ENCODE results near the gene ELP4. TPM values are rescaled to one million over a fixed set of nuclear protein-coding genes. Genes with fewer than 3 reads are reported as not detected.

Gene ELP4
- total and polyA plus RNA-seq, 9 of the 15 experiments (the other 6 are each of a cell fraction or from before 2014, with no cell fraction given) = 24.1 to 60.3 (median 38.7) TPM

DNA sequence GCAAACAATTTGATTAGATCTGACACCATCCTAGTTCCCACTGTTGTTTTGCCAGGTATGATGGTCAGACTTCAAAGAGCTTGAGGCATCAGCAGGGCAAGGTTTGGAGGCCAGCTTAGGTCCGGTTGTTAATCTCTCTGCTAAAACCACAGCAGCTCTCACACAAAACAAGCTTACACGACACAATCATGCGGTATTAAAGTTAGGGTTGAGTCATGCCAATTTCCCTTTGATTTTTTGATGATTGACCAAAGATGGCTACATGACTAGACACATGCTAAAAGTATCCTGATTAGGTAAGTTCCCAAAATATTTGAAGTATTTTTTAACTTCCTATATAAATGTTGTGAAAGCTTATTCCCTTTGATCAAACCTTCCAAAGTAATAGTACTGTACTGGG is 145.9 kb downstream of the ELP4 start:
- Histone ChIP-seq H3K27me3 (ENCODE audit: control insufficient read depth in 2 of 2, insufficient read depth in 2 of 2, low read length in 2 of 2) (no peaks in the 10 kb centered on the region), H3K4me3 (no peak overlapping the region), H3K4me1 (replicated peaks in 1 of 2; ENCODE audit: control insufficient read depth in 2 of 2, insufficient read depth in 2 of 2, low read length in 2 of 2) (no peaks in the 10 kb centered on the region), H2AFZ (ENCODE audit: low read depth, low read length) (no peak overlapping the region), H3K9ac (ENCODE audit: insufficient read depth in 1 of 2, low read depth in 2 of 2, low read length in 2 of 2) (no peak overlapping the region), H3K27ac (ENCODE audit: extremely low read depth, low read depth, low read length) (no peak overlapping the region), H3K9me3 (replicated peaks; ENCODE audit: control insufficient read depth, insufficient read depth, low read depth, low read length) (no peaks in the 10 kb centered on the region), H3K4me2 (ENCODE audit: insufficient read depth, low read length) (no peak overlapping the region), H3K36me3 (ENCODE audit: control insufficient read depth, insufficient read depth, low read length) (no peaks in the 10 kb centered on the region), H3K79me2 (ENCODE audit: control insufficient read depth, insufficient read depth, low read length) (no peaks in the 10 kb centered on the region), H4K20me1 (replicated peaks; ENCODE audit: control insufficient read depth, insufficient read depth, low read length) (no peaks in the 10 kb centered on the region), H3K9me1 (ENCODE audit: control insufficient read depth, insufficient read depth, low read length) (no peaks in the 10 kb centered on the region)
- CTCF ChIA-PET (ENCODE audit: low intra/inter-chr PET ratio) = no interaction called here
- DNase-seq (ENCODE audit: extremely low read depth in 1 of 4, low spot score in 3 of 4) = no peak
- intact Hi-C loops (cut with micrococcal nuclease) (no loop called here), in situ Hi-C loops (cut with MboI) (no loop called here)
- no peak for ATAC-seq
- TF ChIP-seq ZBTB7A (IDR thresholded peaks at IDR 0.05; ENCODE audit: borderline replicate concordance, control insufficient read depth, low read depth, low read length) (no peak), MTF1 (CRISPR knock-in tag; IDR thresholded peaks at IDR 0.05; ENCODE audit: borderline replicate concordance) (no peak), RBM39 (optimal IDR thresholded peaks at IDR 0.05; ENCODE audit: low read depth, low read length) (no peak), ZNF165 (CRISPR knock-in tag; IDR thresholded peaks at IDR 0.05; ENCODE audit: borderline replicate concordance) (no peak), KLF10 (CRISPR knock-in tag; IDR thresholded peaks at IDR 0.05) (no peak), NFIC (IDR thresholded peaks at IDR 0.05) (no peak), HMG20A (CRISPR knock-in tag; conservative IDR thresholded peaks at IDR 0.05) (no peak), HOXB6 (CRISPR knock-in tag; IDR thresholded peaks at IDR 0.05; ENCODE audit: borderline replicate concordance) (no peak), RBM17 (IDR thresholded peaks at IDR 0.05; ENCODE audit: borderline replicate concordance, low read depth, low read length) (no peak), CHCHD3 (CRISPR knock-in tag; IDR thresholded peaks at IDR 0.05) (no peak), SMAD3 (CRISPR knock-in tag; conservative IDR thresholded peaks at IDR 0.05) (no peak), KLF13 (tag; IDR thresholded peaks at IDR 0.05; ENCODE audit: borderline replicate concordance, low read depth) (no peak), ZNF232 (CRISPR knock-in tag; IDR thresholded peaks at IDR 0.05) (no peak)
- TF ChIP-seq, protein P1, sequence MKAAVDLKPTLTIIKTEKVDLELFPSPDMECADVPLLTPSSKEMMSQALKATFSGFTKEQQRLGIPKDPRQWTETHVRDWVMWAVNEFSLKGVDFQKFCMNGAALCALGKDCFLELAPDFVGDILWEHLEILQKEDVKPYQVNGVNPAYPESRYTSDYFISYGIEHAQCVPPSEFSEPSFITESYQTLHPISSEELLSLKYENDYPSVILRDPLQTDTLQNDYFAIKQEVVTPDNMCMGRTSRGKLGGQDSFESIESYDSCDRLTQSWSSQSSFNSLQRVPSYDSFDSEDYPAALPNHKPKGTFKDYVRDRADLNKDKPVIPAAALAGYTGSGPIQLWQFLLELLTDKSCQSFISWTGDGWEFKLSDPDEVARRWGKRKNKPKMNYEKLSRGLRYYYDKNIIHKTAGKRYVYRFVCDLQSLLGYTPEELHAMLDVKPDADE (conservative IDR thresholded peaks at IDR 0.05; ENCODE audit: control insufficient read depth, low read depth, low read length) = no peak
- TF ChIP-seq, protein P2, sequence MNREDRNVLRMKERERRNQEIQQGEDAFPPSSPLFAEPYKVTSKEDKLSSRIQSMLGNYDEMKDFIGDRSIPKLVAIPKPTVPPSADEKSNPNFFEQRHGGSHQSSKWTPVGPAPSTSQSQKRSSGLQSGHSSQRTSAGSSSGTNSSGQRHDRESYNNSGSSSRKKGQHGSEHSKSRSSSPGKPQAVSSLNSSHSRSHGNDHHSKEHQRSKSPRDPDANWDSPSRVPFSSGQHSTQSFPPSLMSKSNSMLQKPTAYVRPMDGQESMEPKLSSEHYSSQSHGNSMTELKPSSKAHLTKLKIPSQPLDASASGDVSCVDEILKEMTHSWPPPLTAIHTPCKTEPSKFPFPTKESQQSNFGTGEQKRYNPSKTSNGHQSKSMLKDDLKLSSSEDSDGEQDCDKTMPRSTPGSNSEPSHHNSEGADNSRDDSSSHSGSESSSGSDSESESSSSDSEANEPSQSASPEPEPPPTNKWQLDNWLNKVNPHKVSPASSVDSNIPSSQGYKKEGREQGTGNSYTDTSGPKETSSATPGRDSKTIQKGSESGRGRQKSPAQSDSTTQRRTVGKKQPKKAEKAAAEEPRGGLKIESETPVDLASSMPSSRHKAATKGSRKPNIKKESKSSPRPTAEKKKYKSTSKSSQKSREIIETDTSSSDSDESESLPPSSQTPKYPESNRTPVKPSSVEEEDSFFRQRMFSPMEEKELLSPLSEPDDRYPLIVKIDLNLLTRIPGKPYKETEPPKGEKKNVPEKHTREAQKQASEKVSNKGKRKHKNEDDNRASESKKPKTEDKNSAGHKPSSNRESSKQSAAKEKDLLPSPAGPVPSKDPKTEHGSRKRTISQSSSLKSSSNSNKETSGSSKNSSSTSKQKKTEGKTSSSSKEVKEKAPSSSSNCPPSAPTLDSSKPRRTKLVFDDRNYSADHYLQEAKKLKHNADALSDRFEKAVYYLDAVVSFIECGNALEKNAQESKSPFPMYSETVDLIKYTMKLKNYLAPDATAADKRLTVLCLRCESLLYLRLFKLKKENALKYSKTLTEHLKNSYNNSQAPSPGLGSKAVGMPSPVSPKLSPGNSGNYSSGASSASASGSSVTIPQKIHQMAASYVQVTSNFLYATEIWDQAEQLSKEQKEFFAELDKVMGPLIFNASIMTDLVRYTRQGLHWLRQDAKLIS (CRISPR knock-in tag; IDR thresholded peaks at IDR 0.05) = no peak
- POLR2A ChIA-PET = no interaction called here
- no peak for FAIRE-seq
- no TSS peak for BruUV-seq (replicated peaks)
- WGBS (ENCODE audit: insufficient coverage, low coverage, missing lambda C conversion rate) = 46% methylated on average over 3 of the region's 3 CpGs

Measured in K562 (cell line).